Left renal cortex interstitium (tissue), 4 donors: ENCODE results near the gene ASRGL1. TPM values are rescaled to one million over a fixed set of nuclear protein-coding genes. Genes with fewer than 3 reads are reported as not detected.
A peak's percentile ranks its signal among the peaks of the same experiment; 100 is the strongest.

ENCODE experiments used
- DNase-seq, 4 donors: peaks; one replicate each; pipeline ENCODE4 v3.0.0-alpha.2; 2013; ENCODE audit warnings: low read depth in 4 of 4, low spot score in 2 of 4, missing footprints in 1 of 4
- polyA plus RNA-seq, 4 donors: library from polyadenylated mRNA; unstranded; fragments of 120-200 nt; gene quantifications; one replicate each; pipeline ENCODE4 v1.2.1, GENCODE V29; 2013; ENCODE audit not compliant: insufficient read length in 4 of 4

ASRGL1 gene
- polyA plus RNA-seq, 4 donors, result 43.2 to 74.6 (median 55.0) TPM

DNA sequence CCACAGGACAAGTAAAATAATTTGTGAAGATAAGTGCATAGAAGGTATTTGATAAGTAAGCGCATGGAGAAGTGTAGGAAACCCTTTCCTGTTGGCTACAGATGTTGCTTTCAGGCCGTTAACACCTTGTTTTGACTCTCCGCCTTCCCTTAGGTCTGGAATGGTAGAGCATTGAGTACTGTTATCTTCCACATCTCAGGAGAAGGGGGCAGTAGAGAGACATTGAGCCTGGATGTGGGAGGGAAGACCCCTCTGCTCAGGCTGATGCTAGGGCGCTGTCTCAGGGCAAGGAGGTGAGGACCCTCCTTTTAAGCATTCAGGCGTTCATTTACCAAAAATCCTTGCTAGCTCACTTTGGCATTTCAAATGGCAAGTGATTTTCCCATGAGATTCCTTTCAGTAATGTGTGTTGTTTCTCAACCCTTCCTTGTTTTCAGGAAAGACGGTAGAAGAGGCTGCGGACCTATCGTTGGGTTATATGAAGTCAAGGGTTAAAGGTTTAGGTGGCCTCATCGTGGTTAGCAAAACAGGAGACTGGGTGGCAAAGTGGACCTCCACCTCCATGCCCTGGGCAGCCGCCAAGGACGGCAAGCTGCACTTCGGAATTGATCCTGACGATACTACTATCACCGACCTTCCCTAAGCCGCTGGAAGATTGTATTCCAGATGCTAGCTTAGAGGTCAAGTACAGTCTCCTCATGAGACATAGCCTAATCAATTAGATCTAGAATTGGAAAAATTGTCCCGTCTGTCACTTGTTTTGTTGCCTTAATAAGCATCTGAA is 54.6 kb downstream of the ASRGL1 start:
- no peak for DNase-seq

DNA sequence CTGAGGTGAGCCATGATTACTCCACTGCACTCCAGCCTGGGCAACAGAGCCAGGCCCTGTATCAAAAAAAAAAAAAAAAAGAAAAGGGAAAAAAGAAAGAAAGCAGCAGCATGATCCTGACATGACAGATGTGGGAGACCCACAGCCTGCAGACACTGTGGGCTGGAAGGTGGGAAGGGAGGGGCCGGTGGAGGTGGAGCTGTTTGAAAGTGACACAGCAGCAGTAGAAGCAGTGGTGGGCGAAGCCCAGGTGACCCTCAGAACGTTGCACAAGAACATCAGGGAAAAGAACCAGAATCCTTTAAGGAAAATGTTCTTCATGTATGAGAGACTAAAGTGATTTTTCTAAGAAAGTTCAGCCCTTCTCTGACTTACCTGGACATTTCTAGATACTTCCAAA is 55.3 kb downstream of the ASRGL1 start:
- no peak for DNase-seq

DNA sequence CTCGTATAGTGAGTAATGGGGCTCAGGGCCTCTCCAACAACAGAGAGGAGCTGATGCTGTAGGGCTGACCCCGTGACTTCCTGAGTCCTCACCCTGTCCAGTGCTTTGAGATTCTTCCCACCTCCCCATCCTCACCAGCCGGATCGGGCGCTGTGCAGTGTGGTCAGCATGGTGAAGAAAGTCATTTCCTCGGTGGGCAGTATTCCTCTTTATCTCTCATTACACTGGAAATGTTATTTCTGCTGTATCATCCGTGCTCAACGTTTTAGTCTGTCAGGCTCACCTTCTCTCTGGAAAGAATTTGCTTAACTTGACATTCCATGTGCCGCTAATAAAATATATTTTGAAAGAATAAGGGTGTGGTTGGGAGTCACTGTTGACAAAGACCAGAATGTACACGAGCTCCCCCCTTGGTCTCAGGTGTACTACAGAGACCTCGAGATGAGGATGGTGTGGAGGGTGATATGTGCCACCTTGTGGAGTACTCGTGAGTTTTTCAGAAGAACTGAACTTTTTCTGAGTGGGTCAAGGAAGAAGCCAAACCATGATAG is 55.9 kb downstream of the ASRGL1 start:
- no peak for DNase-seq

DNA sequence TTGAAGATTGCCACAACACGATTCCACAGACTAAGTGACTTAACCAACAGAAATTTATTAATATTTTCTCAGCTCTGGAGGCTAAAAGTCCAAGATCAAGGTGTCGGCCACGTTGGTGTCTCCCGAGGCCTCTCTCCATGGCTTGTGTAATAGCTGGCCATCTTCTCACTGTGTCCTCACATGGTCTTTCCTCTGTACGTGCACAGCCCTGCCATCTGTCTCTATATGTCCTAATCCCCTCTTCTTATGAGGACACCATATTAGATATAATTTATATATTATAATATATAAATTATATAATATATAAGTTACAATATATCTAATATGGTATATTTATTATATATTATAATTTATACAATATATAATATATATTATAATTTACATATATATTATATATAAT is 56.5 kb downstream of the ASRGL1 start:
- no peak for DNase-seq

DNA sequence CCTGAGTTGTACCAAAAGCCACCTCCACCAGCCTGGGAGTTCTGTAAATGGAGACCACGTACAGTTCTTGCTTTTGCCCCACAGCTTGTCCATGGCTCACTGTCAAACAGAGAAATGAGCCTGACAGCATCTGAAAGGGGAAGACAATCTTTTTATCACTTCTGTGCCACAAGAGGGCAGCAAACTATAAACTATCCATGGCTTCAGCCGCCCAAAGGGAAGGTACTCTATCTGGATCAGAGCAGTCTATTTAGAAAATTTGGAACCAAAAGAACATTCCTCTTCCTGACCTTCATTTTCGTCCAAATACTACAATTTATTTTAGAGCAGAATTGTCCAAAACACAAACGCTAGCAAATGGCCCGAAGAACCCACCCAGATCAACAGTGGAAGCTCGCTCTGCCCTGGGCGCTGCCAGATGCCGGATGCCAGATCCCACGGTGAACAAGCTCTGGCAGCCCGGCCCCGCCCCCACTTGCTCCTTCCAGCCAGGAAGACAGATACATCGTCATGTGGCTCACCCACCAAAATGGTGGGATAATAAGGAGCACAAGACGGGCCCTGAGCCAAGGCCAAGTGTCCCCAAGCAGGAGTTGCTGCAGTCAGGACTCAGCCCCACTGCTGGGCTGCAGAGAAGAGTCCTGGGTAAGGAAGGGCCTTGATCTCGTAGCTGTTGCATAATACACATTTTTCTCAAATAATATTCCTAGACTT is 57.7 kb downstream of the ASRGL1 start:
- peak; percentile 57 to 82 (median 78) for DNase-seq

DNA sequence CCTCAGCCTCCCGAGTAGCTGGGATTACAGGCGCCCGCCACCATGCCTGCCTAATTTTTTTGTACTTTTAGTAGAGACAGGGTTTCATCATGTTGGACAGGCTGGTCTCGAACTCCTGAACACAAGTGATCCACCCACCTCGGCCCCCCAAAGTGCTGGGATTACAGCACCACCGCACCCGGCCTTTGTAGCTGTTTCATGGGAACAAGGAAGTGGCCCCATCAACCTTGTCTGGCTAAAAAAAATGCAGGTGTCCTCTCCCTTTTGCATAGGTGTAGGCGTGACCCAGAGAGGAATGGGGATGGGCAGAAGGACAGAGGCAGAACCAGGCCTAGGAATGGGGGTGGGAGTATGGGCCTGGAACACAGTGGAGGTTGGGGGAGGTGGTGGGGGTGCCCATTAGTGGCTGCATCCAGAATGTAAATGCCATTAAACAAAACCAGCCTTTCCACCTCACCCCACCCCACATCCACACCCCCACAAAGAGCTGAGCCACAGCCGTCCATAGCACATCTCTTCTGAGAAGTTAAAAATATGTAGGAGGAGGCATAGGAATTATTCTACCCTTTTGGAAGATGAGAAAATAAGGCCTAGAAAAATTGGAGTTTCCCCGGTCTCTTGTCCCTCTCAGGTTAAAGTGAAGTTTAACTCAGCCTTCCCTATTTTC is 58.8 kb downstream of the ASRGL1 start:
- DNase-seq, result no peak

DNA sequence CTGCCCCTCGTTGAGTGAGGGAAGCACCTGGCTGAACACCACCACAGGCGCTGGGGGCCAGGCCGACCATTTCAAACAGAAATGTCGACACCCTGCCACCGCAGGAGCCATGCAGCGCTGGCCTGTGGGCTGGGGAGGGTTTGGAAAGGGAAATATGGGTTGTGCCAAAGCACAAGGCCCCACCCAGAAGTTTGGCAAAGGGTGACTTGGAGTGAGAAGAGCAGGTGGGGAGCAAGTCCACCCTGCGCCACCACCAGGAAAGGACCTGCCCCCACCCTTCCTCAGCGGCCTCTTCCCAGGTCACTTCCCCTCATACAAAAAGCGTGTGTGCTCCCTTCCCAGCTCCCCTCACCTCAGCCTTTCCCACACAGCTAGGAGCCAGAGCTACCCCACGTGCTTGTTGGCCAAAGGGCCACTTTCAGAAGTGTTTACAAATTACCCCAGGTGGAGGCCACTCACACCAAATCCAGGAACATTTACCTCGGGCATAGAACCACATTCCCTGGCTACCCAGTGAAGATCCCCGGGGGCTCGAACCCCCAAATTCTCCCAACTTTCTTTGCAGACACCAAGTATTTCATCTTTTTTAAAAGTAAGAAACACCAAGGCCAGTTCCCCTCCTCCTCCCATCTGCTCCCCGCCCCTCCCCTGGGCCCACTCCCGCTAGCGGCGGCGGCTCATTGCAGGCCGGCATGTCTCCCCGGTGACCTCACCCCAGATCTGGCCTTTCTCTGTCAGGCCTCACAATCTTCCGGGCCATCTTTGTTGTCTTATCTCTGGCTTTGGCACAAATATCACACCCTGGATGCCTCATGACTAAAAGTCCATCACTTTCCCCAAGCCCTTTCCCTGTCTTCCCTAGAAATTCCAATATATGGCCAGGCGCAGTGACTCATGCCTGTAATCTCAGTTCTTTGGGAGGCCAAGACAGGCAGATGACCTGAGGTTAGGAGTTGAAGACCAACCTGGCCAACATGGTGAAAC is 61.1 kb downstream of the ASRGL1 start:
- no peak for DNase-seq

DNA sequence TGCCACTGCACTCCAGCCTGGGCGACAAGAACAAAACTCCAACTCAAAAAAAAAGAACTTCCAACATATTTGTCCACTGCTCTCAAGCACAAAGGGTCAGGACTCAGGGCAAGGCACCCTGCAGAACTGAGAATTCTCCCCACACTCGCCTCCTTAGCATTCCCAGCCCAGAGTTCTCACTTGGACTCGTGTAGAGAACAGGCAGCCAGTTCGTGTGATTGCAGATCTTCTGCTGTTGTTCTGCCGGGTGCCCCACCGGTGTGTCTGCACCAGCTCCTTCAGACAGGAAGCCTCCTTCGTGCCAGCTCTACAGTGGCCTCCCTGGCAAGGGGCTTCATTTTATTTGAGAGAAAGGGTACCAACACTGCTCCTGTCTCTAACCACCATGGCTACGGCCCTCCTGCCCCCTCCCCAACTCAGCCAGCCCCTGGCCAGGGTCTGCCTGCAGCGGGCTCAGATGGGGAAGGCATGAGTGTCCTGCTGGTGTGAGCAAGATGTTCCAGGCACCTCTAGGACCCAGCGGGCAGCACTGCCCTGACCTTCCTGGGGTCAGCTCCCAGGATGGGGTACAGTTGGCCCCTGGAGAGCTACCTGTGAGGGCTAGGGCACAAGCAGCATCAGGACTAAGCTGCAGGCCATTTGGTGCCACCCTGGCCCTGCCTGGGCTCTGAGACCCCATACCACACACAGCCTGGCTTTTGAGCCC is 62.1 kb downstream of the ASRGL1 start:
- no peak for DNase-seq

DNA sequence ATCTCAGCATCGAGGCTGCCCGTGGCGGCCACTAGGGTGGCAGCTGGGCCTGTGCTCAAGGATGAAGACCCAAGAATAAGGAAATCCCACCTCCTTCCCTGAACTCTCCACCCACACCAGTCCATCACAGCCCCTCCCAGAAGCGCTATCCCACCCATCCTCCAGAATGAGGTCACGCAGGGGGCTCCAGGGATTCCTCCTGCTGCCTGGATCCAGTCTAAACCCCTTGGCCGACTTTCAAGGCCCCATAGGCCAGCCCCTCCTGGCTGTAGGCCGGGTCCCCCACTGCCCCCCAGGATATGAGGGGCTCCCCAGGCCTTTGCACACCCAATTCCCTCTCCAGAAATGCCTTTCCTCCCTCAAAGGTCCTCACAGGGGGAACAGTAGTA is 62.6 kb downstream of the ASRGL1 start:
- no peak for DNase-seq

DNA sequence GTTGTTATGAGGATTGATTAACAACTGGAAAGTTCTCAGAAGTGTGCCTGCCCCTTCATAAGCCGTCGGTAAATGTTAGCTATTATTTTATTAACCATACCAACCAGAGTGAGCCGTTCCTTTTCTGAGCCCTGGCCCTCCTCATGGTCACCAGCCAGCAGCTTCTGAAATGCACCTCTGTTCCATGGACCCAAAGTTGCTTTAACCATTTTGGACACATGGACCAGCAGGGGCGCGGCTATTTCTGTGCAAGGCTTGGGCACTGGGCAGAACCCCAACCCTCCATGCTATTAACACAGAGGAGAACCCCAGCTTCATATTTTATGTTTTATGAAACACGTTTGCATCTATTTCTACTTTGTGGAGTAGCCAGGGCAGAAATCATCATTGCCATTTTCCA is 63.0 kb downstream of the ASRGL1 start:
- DNase-seq, result no peak

DNA sequence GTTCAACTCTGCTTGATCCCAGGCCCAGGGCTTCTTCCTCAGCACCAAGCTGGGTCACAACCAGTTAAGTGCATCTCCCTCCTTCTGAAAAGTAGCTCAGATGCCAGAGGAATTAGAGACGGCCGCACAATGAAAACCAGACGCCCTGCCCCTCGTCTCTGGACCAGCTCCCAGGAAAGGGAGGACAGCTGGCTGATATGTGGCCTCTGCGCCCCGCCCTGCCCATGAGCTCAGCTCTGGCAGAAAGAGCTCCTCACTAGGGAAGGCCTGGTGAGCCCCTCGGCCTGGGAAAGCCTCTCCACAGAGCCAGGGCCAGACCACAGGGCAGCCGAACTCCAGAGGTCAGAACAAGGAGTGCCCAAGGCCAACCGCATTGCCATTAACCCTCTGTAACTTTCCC is 63.5 kb downstream of the ASRGL1 start:
- peak in 1 of 4 donors; percentile 44 for DNase-seq

DNA sequence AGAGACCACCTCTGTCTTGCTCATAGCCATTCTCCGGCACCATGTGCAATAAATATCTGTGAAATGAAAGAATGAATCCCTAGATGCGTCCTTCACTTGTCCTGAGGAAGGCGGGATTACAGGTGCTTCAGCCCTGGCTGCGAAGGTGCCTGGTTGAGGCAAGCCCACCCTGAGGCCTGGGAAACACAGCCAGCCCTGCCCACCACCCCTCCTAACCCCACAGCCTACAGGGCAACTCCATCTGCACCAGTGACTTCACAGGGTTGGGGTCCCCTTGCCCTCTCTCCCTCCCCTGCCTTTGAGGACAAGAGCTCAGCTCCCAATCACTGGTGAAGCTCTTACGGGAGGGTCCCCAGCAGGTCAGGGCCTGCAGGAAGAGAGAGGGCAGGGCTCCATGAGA is 64.1 kb downstream of the ASRGL1 start:
- no peak for DNase-seq

DNA sequence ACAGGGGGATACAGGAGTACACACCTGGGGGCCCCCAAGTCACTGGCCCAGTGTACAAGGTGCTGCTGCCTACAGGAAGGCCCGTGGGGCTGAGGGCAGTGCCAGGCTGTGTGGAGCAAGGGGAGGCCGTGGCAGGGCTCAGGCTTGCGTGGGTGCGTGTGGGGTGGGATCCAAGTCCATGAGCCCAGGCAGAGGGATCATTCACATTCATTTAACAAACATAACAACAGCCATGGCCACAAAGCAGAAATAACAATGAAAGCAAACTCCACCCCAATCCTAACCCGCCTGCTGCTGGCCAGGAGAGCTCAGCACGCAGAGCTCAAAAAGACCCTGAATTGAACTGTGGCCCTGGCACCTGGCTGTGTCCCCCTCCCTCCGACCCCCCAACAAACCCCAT is 64.6 kb downstream of the ASRGL1 start:
- no peak for DNase-seq

DNA sequence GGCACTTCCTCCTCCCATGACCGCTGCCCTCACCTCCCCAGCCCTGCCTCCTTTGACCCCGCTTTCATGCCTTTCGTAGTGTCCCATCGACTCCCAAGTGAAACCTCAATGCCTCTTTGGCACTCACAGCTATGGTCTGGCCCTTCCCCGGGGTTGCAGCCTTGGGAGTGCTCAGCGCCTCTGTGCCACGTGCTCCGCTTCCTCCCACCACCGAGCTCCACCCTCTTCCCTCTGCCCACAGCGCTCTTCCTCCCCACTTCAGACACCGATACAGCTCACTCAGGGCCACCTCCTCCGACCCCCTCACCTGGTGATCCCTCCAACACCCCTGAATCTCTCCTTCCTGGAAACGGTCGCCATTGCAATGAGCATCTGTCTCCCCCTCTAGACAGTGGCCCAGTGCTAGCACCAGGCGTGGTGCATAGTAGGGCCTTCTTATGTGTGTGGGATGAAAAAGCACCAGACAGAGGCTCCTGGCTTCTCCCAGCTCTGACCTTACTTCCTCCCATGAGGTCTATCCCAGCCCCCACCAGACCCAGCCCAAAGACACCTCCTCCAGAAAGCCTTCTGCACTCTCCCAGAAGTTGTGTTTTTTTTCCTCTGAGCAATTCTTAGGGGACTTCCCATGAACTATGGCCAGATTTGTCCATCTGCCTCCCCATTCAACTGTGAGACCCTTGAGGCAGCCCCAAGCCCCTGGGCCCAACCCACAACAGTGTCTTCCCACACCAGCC is 65.1 kb downstream of the ASRGL1 start:
- no peak for DNase-seq

DNA sequence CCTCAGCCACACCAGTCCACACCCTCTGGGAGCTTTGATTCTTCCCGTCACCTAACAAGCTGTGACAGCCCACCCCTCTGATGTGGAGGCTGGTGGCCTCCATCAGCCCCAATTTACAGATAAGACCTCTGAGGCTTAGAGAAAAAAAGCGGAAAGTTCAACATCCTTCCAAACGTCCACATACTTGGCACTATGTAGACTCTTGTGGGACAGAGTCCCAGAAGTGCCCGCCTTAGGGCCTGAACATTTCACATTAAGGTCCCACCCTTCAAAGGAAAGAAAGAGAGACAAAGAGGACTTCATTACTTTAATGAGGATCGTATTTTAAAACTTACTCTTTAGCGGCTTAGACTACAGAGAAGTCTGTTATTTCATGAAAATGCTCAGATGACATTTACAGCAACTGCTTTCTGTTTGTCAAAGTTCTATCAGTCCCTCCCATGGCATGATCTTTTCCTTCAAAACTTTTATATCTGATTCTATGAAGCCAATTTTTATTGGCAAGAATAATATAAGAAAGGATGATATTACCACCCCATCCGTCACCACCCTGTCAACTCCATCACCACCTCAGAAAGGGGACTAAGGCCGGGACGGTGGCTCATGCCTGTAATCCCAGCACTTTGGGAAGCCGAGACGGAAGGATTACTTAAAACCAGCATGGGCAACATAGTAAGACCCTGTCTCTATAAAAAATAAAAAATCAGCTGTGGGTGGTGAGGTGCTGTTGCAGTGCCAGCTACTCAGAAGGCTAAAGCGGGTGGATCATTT is 65.9 kb downstream of the ASRGL1 start:
- no peak for DNase-seq

DNA sequence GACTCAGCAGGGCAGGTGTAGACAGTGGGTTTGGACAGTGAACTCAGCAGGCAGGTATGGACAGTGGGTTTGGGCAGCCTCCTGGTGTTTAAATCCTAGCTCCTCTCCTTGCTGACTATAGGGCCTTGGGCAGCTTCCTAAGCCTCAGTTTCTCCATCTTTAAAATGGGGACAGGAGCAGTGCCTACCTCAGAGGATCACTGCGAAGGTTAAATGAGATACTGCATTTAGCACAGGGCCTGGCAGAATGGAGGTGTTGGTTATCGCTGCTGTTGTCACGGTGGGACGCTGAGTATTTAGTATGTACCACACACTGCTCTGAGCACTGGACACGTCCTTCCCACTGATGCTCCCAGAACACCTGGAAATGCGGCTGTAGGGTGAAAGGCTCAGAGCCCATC is 67.2 kb downstream of the ASRGL1 start:
- no peak for DNase-seq

DNA sequence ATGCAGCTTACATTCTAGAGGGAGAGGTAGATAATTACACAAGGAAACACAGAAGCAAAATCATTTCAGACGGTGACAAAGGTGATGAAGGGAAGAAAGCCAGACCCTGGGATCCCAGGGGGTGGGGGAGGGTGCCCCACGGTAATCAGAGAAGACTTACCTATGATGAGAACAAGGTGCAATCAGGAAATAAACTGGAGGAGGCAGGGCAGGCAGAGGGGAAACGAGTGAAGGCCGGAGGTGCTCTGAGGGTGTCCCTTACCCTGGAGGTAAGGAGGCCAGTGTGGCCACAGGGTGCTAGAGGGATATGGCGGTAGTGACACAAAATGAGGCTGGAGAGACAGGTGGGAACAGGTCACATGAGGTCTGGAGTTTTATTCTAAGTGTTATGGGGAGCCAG is 67.7 kb downstream of the ASRGL1 start:
- DNase-seq, result no peak

DNA sequence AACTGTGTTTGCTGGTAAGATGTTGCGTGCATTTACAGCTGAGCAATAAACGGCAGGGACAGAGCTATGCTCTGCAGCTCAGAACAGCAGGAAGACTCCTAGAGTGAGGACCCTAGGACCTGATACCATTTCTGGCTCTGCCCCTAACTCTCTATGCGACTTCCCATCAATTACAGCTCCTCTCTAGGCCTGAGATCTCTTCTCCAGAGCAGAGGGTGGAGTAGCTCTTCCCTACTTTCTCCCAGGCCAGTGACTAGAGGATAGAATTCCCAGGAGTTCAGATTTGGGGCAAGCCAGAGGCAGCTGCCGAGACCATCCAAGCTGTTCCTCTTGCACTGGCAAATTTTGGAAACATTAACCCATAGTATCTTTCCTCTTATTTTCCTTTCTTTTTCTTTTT is 68.8 kb downstream of the ASRGL1 start:
- no peak for DNase-seq
